ENCODE measurements around the gene ANKRD63.

Gene ANKRD63

GRCh38 chr15:40240619-40241221 is 42.1 kb downstream of the ANKRD63 start:
- no peak for DNase-seq

- DNase-seq, result no peak
Observed at GRCh38 chr15:40239693-40240618, 42.9 kb downstream of the ANKRD63 start.

- no peak for DNase-seq
Observed at GRCh38 chr15:40239404-40239692, 43.5 kb downstream of the ANKRD63 start.

GRCh38 chr15:40238532-40239403 is 44.1 kb downstream of the ANKRD63 start, which contains the start of gene PAK6:
PAK6 (plus strand) TSS chr15:40239063; CDS start chr15:40264786, 25,723 bp downstream.
- DNase-seq, result peak; percentile 9

GRCh38 chr15:40235201-40235885 is 47.5 kb downstream of the ANKRD63 start:
- no peak for DNase-seq

- no peak for DNase-seq
Observed at GRCh38 chr15:40234783-40235182, 48.1 kb downstream of the ANKRD63 start.

GRCh38 chr15:40233727-40234577 is 48.9 kb downstream of the ANKRD63 start:
- DNase-seq, result no peak

GRCh38 chr15:40232625-40233070 is 50.2 kb downstream of the ANKRD63 start:
- no peak for DNase-seq

Measured in CD4-positive, alpha-beta T cell treated with Interleukin-6 for 4 hours (primary cell).